K562 (cell line): ENCODE results near the gene CNOT2.

Source experiments
- ATF3 ChIP-seq, 2 experiments: fragments of 450-650 bp in 1 of 2; sonication (generic) in 1 of 2; formaldehyde crosslinking in 1 of 2; IDR thresholded peaks in 1 of 2; conservative IDR thresholded peaks in 1 of 2; 2 replicates each; pipeline versions ENCODE4 v1.6.1 to v1.8.1; 2016 to 2023; ENCODE audit warnings: mild to moderate bottlenecking in 2 of 2, moderate library complexity in 2 of 2, inconsistent platforms in 1 of 2, missing genetic modification reagents in 1 of 2
- CBX2 ChIP-seq: fragments of 200-600 bp; sonication (generic); IDR thresholded peaks from one replicate; pipeline ENCODE4 v1.6.1; 2012; ENCODE audit warnings: mild to moderate bottlenecking, low read length, inconsistent platforms; ENCODE audit not compliant: insufficient read depth, poor library complexity, severe bottlenecking
- EGR1 ChIP-seq: fragments of 450-650 bp; conservative IDR thresholded peaks from 2 replicates; pipeline ENCODE4 v1.6.1; 2017; ENCODE audit warnings: mild to moderate bottlenecking
- FOXM1 ChIP-seq, 2 experiments: fragments of 450-650 bp in 1 of 2; sonication (generic) in 1 of 2; formaldehyde crosslinking in 1 of 2; IDR thresholded peaks; 2 replicates each; pipeline versions ENCODE4 v1.6.1 to v1.9.0; 2017 to 2022; ENCODE audit warnings: low read depth in 2 of 2, mild to moderate bottlenecking in 2 of 2, missing genetic modification reagents in 1 of 2, moderate library complexity in 1 of 2
- KAT8 ChIP-seq: fragments of 450-650 bp; IDR thresholded peaks from 2 replicates; pipeline ENCODE4 v1.6.1; 2016; ENCODE audit warnings: low read depth, mild to moderate bottlenecking
- TAF1 ChIP-seq: IDR thresholded peaks from 2 replicates; pipeline ENCODE4 v1.6.1; 2011; ENCODE audit warnings: mild to moderate bottlenecking, low read length, moderate library complexity; ENCODE audit not compliant: insufficient read depth, control insufficient read depth, severe bottlenecking; ENCODE audit errors: extremely low read depth
- ZNF274 ChIP-seq: IDR thresholded peaks from 2 replicates; pipeline ENCODE4 v1.6.1; 2011; ENCODE audit warnings: low read depth, mild to moderate bottlenecking, low read length, moderate library complexity, borderline replicate concordance
- ZNF695 ChIP-seq: fragments of 450-650 bp; formaldehyde crosslinking; IDR thresholded peaks from 2 replicates; pipeline ENCODE4 v1.4.0; 2020; ENCODE audit warnings: mild to moderate bottlenecking, moderate library complexity
- TF ChIP-seq, protein P1 (sequence below), 2 experiments: fragments of 250-450 bp in 1 of 2; fragments of 450-650 bp in 1 of 2; sonication (Bioruptor Pico) in 1 of 2; IDR thresholded peaks; 2 replicates each; pipeline versions ENCODE4 v1.6.1 to v1.8.0; 2016 to 2021; ENCODE audit warnings: mild to moderate bottlenecking in 2 of 2, moderate library complexity in 2 of 2, missing compliant biosample characterization in 1 of 2, missing genetic modification characterization in 1 of 2
- TF ChIP-seq, protein P2 (sequence below), 3 experiments: IDR thresholded peaks in 2 of 3; conservative IDR thresholded peaks in 1 of 3; 2 replicates each; pipeline ENCODE4 v1.5.1; 2011 to 2012; ENCODE audit warnings: low read length in 3 of 3, mild to moderate bottlenecking in 3 of 3, control low read depth in 2 of 3, improper control_type of control experiment in 1 of 3, inconsistent platforms in 1 of 3, low read depth in 1 of 3, mixed read lengths in 1 of 3, moderate library complexity in 1 of 3; ENCODE audit not compliant: insufficient read depth in 2 of 3

- no peak for TF ChIP-seq ZNF695
- TF ChIP-seq, protein P1, sequence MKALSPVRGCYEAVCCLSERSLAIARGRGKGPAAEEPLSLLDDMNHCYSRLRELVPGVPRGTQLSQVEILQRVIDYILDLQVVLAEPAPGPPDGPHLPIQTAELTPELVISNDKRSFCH (CRISPR knock-in tag; IDR thresholded peaks at IDR 0.05): no peak
- TF ChIP-seq, protein P1 (tag; IDR thresholded peaks at IDR 0.05): no peak
- no peak for TF ChIP-seq CBX2
- no peak for TF ChIP-seq EGR1
- TF ChIP-seq ATF3 (IDR thresholded peaks at IDR 0.05): no peak
- TF ChIP-seq ATF3 (CRISPR knock-in tag; conservative IDR thresholded peaks at IDR 0.05): no peak
- TF ChIP-seq KAT8: no peak
- TF ChIP-seq, protein P2, sequence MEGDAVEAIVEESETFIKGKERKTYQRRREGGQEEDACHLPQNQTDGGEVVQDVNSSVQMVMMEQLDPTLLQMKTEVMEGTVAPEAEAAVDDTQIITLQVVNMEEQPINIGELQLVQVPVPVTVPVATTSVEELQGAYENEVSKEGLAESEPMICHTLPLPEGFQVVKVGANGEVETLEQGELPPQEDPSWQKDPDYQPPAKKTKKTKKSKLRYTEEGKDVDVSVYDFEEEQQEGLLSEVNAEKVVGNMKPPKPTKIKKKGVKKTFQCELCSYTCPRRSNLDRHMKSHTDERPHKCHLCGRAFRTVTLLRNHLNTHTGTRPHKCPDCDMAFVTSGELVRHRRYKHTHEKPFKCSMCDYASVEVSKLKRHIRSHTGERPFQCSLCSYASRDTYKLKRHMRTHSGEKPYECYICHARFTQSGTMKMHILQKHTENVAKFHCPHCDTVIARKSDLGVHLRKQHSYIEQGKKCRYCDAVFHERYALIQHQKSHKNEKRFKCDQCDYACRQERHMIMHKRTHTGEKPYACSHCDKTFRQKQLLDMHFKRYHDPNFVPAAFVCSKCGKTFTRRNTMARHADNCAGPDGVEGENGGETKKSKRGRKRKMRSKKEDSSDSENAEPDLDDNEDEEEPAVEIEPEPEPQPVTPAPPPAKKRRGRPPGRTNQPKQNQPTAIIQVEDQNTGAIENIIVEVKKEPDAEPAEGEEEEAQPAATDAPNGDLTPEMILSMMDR (IDR thresholded peaks at IDR 0.05 in 2 of 3, conservative IDR thresholded peaks at IDR 0.05 in 1 of 3; ENCODE audit: insufficient read depth in 2 of 3, low read depth in 1 of 3, low read length in 3 of 3): peak in 1 of 3 experiments; percentile 24; a peak in 1 of 6 replicates
- TF ChIP-seq ZNF274: no peak
- no peak for TF ChIP-seq TAF1
- TF ChIP-seq FOXM1 (IDR thresholded peaks at IDR 0.05; ENCODE audit: low read depth): no peak
- no peak for TF ChIP-seq FOXM1 (CRISPR knock-in tag; IDR thresholded peaks at IDR 0.05; ENCODE audit: low read depth)
Observed at GRCh38 chr12:70402597-70402996, 159.4 kb downstream of the CNOT2 start.
